ENCODE data around the gene CASP10.

CASP10 gene

GRCh38 chr2:201250741-201251140 is 67.8 kb downstream of the CASP10 start:
- Histone ChIP-seq H3K27me3 (ENCODE audit: insufficient read depth, poor library complexity, severe bottlenecking) (no peaks in the 10 kb centered on the region), H3K36me3 (ENCODE audit: low read depth) (no peaks in the 10 kb centered on the region), H3K4me1 (ENCODE audit: insufficient read depth, poor library complexity, severe bottlenecking) (no peaks in the 10 kb centered on the region), H3K27ac (ENCODE audit: poor library complexity, severe bottlenecking) (no peak overlapping the region), H3K9me3 (ENCODE audit: severe bottlenecking) (no peaks in the 10 kb centered on the region), H3K4me3 (ENCODE audit: severe bottlenecking) (no peak overlapping the region)
- ATAC-seq (ENCODE audit: low read depth), result no peak
- no peak for DNase-seq (ENCODE audit: low spot score)
- TF ChIP-seq CTCF (IDR thresholded peaks at IDR 0.05; ENCODE audit: poor library complexity, severe bottlenecking), result no peak

- H3K36me3 ChIP-seq (ENCODE audit: low read depth), result no peaks in the 10 kb centered on the region
- no peak for TF ChIP-seq CTCF (IDR thresholded peaks at IDR 0.05; ENCODE audit: poor library complexity, severe bottlenecking)
- no peak overlapping the region for H3K4me3 ChIP-seq (ENCODE audit: severe bottlenecking)
- no peaks in the 10 kb centered on the region for H3K9me3 ChIP-seq (ENCODE audit: severe bottlenecking)
- DNase-seq (ENCODE audit: low spot score) (no peak), ATAC-seq (ENCODE audit: low read depth) (no peak)
- H3K27ac ChIP-seq (ENCODE audit: poor library complexity, severe bottlenecking), result no peak overlapping the region
- H3K27me3 ChIP-seq (ENCODE audit: insufficient read depth, poor library complexity, severe bottlenecking), result no peaks in the 10 kb centered on the region
- peaks cover 6% of the 10 kb centered on the region for H3K4me1 ChIP-seq (ENCODE audit: insufficient read depth, poor library complexity, severe bottlenecking)
These were observed 71.3 kb downstream of the CASP10 start for GRCh38 chr2:201254081-201254730.

- DNase-seq (ENCODE audit: low spot score) (no peak), ATAC-seq (ENCODE audit: low read depth) (no peak)
- Histone ChIP-seq H3K27ac (ENCODE audit: poor library complexity, severe bottlenecking) (no peak overlapping the region), H3K9me3 (ENCODE audit: severe bottlenecking) (no peaks in the 10 kb centered on the region), H3K4me1 (ENCODE audit: insufficient read depth, poor library complexity, severe bottlenecking) (peaks cover 19% of the 10 kb centered on the region), H3K36me3 (ENCODE audit: low read depth) (no peaks in the 10 kb centered on the region), H3K4me3 (ENCODE audit: severe bottlenecking) (no peak overlapping the region), H3K27me3 (ENCODE audit: insufficient read depth, poor library complexity, severe bottlenecking) (no peaks in the 10 kb centered on the region)
- TF ChIP-seq CTCF (IDR thresholded peaks at IDR 0.05; ENCODE audit: poor library complexity, severe bottlenecking), result no peak
These were observed 72.6 kb downstream of the CASP10 start for GRCh38 chr2:201255408-201256033.

- no peaks in the 10 kb centered on the region for H3K36me3 ChIP-seq (ENCODE audit: low read depth)
- ATAC-seq (ENCODE audit: low read depth) (no peak), DNase-seq (ENCODE audit: low spot score) (no peak)
- TF ChIP-seq CTCF (IDR thresholded peaks at IDR 0.05; ENCODE audit: poor library complexity, severe bottlenecking), result no peak
- H3K4me3 ChIP-seq (ENCODE audit: severe bottlenecking), result no peak overlapping the region
- no peak overlapping the region for H3K27ac ChIP-seq (ENCODE audit: poor library complexity, severe bottlenecking)
- no peaks in the 10 kb centered on the region for H3K27me3 ChIP-seq (ENCODE audit: insufficient read depth, poor library complexity, severe bottlenecking)
- peaks cover 23% of the 10 kb centered on the region for H3K4me1 ChIP-seq (ENCODE audit: insufficient read depth, poor library complexity, severe bottlenecking)
- no peaks in the 10 kb centered on the region for H3K9me3 ChIP-seq (ENCODE audit: severe bottlenecking)
These were observed 73.1 kb downstream of the CASP10 start for GRCh38 chr2:201256082-201256481.

GRCh38 chr2:201257381-201257955 is 74.5 kb downstream of the CASP10 start:
- Histone ChIP-seq H3K4me1 (ENCODE audit: insufficient read depth, poor library complexity, severe bottlenecking) (peaks cover 31% of the 10 kb centered on the region), H3K9me3 (ENCODE audit: severe bottlenecking) (no peaks in the 10 kb centered on the region), H3K27me3 (ENCODE audit: insufficient read depth, poor library complexity, severe bottlenecking) (no peaks in the 10 kb centered on the region), H3K27ac (ENCODE audit: poor library complexity, severe bottlenecking) (peak overlapping the region; percentile 95), H3K36me3 (ENCODE audit: low read depth) (no peaks in the 10 kb centered on the region), H3K4me3 (ENCODE audit: severe bottlenecking) (peak overlapping the region; percentile 30)
- TF ChIP-seq CTCF (IDR thresholded peaks at IDR 0.05; ENCODE audit: poor library complexity, severe bottlenecking), result no peak
- ATAC-seq (ENCODE audit: low read depth), result peak; percentile 56
- no peak for DNase-seq (ENCODE audit: low spot score)

All from RWPE2 (cell line).